BJ (cell line): Measurements from ENCODE around the gene SLC17A9. TPM values are rescaled to one million over a fixed set of nuclear protein-coding genes. Genes with fewer than 3 reads are reported as not detected.

Experiments
- CTCF ChIA-PET: fragments of 350-600 bp; formaldehyde crosslinking; extraction: SDS; loops from one replicate; lab custom pipeline; 2021; ENCODE audit warnings: antibody characterized with exemption, inconsistent platforms; lab: Yijun Ruan, JAX
- POLR2A ChIA-PET: fragments of 300-600 bp; sonication (Branson Sonifier 250); formaldehyde crosslinking; extraction: SDS; loops from one replicate; lab custom pipeline; 2021; ENCODE audit warnings: antibody characterized with exemption; lab: Charles Lee
- DNase-seq: peaks from one replicate; pipeline ENCODE4 v3.0.0-alpha.2; 2011; ENCODE audit warnings: low read depth
- H3K27me3 ChIP-seq: 2 replicates; pipeline ENCODE4 v1.6.0; 2011; ENCODE audit warnings: low read length; ENCODE audit not compliant: control insufficient read depth, insufficient read depth
- H3K36me3 ChIP-seq: 2 replicates; pipeline ENCODE4 v1.5.1; 2011; ENCODE audit warnings: low read length; ENCODE audit not compliant: control insufficient read depth, insufficient read depth
- H3K4me3 ChIP-seq: 2 replicates; pipeline ENCODE4 v1.5.1; 2011; ENCODE audit warnings: low read depth, mild to moderate bottlenecking, control low read depth, low read length
- CTCF ChIP-seq: IDR thresholded peaks from 2 replicates; pipeline ENCODE4 v1.5.1; 2011; ENCODE audit warnings: low read depth, mild to moderate bottlenecking, control low read depth, inconsistent platforms, low read length, moderate library complexity; ENCODE audit not compliant: insufficient read depth
- polyA plus RNA-seq: library from polyadenylated mRNA; depleted of rRNA; stranded (reverse); fragments of >200 nt; gene quantifications from 2 replicates; pipeline ENCODE4 v1.2.3, GENCODE V29; 2011; rRNA removed

SLC17A9 gene
- polyA plus RNA-seq, 1 experiment = 30.8 TPM

GRCh38 chr20:63017826-63018411 is 65.4 kb downstream of the SLC17A9 start:
- no peak for TF ChIP-seq CTCF

More at GRCh38 chr20:63017826-63018411, 65.4 kb downstream of the SLC17A9 start:
- CTCF ChIA-PET = no interaction called here
- POLR2A ChIA-PET = no interaction called here
- Histone ChIP-seq H3K27me3 (peaks cover 61% of the 10 kb centered on the region), H3K4me3 (no peak overlapping the region), H3K36me3 (no peaks in the 10 kb centered on the region)
- no peak for DNase-seq

Other genes with a start within 250 kb of the SLC17A9 start
- gene NTSR1, start 243.9 kb upstream of the SLC17A9 start, polyA plus RNA-seq = 0.01 and 0.05 TPM in 2 replicates
- 13.5 and 15.3 TPM in 2 replicates for gene MRGBP, start 156.2 kb upstream of the SLC17A9 start, polyA plus RNA-seq
- gene OGFR, start 147.9 kb upstream of the SLC17A9 start, polyA plus RNA-seq = 25.6 and 34.2 TPM in 2 replicates
- gene COL9A3, start 135.7 kb upstream of the SLC17A9 start, polyA plus RNA-seq = 0.21 and 0.34 TPM in 2 replicates
- gene TCFL5, start 90.9 kb upstream of the SLC17A9 start, polyA plus RNA-seq = 8.5 and 12.2 TPM in 2 replicates
- gene DIDO1, start 26.2 kb upstream of the SLC17A9 start, polyA plus RNA-seq = 18.0 and 19.8 TPM in 2 replicates
- gene GID8, start 14.6 kb upstream of the SLC17A9 start, polyA plus RNA-seq = 23.1 and 23.4 TPM in 2 replicates
- not detected in 2 replicates for gene BHLHE23, start 54.3 kb downstream of the SLC17A9 start, polyA plus RNA-seq